Right ventricle myocardium inferior (tissue), 1 donor: ENCODE results near the gene NDUFV2. TPM values are rescaled to one million over a fixed set of nuclear protein-coding genes. Genes with fewer than 3 reads are reported as not detected.

Experiments used
- ATAC-seq: fragments of 200-7000 bp; cut with Tn5 transposase; one replicate; pipeline ENCODE4 v1.9.1; 2020; ENCODE audit warnings: mild to moderate bottlenecking, moderate library complexity
- DNase-seq: peaks from one replicate; pipeline ENCODE4 v3.0.0; 2021; ENCODE audit errors: missing footprints
- intact Hi-C: fragments of 100-400 bp; cut with DNase I; formaldehyde crosslinking; loops from one replicate; pipeline ENCODE4 v1.11.0; 2022
- long read RNA-seq: library from polyadenylated mRNA; unstranded; transcript quantifications from one replicate; pipeline ENCODE4 v2.0.0, GENCODE V29; 2021
- total RNA-seq: library from RNA; stranded (reverse); fragmentation: NEBNext Ultra II Directional; extraction: Animal tissue kit (Norgen Biotek cat#: 25700); gene quantifications from one replicate; pipeline ENCODE4 v1.2.1, GENCODE V29; 2021
- donor health status: DM: no; HTN: yes; CAD: no; lungs with severe emphysema.

NDUFV2 gene
- total RNA-seq, result 533 TPM
- long read RNA-seq, transcript NDUFV2-201 (8 exons, 930 nt), result major isoform, 257 of 266 reads
- long read RNA-seq, partial matches to known transcripts, result 4 of 266 reads
- long read RNA-seq, other reads (novel, unspliced or antisense), result 2 of 266 reads

GRCh38 chr18:9102508-9103375, at the start of gene NDUFV2:
NDUFV2 (plus strand) TSS chr18:9102699; CDS start chr18:9102744, 45 bp downstream.
- intact Hi-C loops, result loop anchor here (1.0 kb wide), 1 partner anchor 34 kb away; the partner anchor contains the start of gene ANKRD12
- peak; percentile 99 for DNase-seq
- ATAC-seq, result peak; percentile 99

GRCh38 chr18:9053814-9054213, 48.7 kb upstream of the NDUFV2 start:
- DNase-seq, result no peak
- ATAC-seq, result no peak
- intact Hi-C loops, result loop anchor here (10.0 kb wide), 1 partner anchor 349 kb away; the partner anchor contains the start of gene MTCL1

- intact Hi-C loops, result loop anchor here (10.0 kb wide), 1 partner anchor 350 kb away; the partner anchor contains the start of gene MTCL1
- DNase-seq (no peak), ATAC-seq (no peak)
Observed at GRCh38 chr18:9055185-9055584, 47.3 kb upstream of the NDUFV2 start.

GRCh38 chr18:9055626-9056025, 46.9 kb upstream of the NDUFV2 start:
- ATAC-seq, result no peak
- no peak for DNase-seq
- intact Hi-C loops, result loop anchor here (10.0 kb wide), 1 partner anchor 351 kb away; the partner anchor contains the start of gene MTCL1

- peak; percentile 26 for ATAC-seq
- DNase-seq, result no peak
- intact Hi-C loops, result loop anchor here (10.0 kb wide), 1 partner anchor 353 kb away; the partner anchor contains the start of gene MTCL1
Observed at GRCh38 chr18:9057646-9058045, 44.9 kb upstream of the NDUFV2 start.

GRCh38 chr18:9058406-9058805, 44.1 kb upstream of the NDUFV2 start:
- ATAC-seq (no peak), DNase-seq (no peak)
- intact Hi-C loops, result loop anchor here (10.0 kb wide), 1 partner anchor 354 kb away; the partner anchor contains the start of gene MTCL1

GRCh38 chr18:9062418-9062751, 40.1 kb upstream of the NDUFV2 start:
- DNase-seq (no peak), ATAC-seq (no peak)
- intact Hi-C loops, result no loop called here

GRCh38 chr18:9065864-9066263, 36.6 kb upstream of the NDUFV2 start:
- ATAC-seq, result no peak
- intact Hi-C loops, result no loop called here
- DNase-seq, result no peak

- intact Hi-C loops, result no loop called here
- no peak for ATAC-seq
- DNase-seq, result no peak
Observed at GRCh38 chr18:9066358-9066757, 36.1 kb upstream of the NDUFV2 start.

- DNase-seq (no peak), ATAC-seq (no peak)
- intact Hi-C loops, result no loop called here
Observed at GRCh38 chr18:9066817-9067306, 35.6 kb upstream of the NDUFV2 start.

- ATAC-seq, result no peak
- intact Hi-C loops, result no loop called here
- no peak for DNase-seq
Observed at GRCh38 chr18:9067823-9068222, 34.7 kb upstream of the NDUFV2 start.

- intact Hi-C loops, result no loop called here
- ATAC-seq (no peak), DNase-seq (no peak)
Observed at GRCh38 chr18:9068346-9068745, 34.2 kb upstream of the NDUFV2 start.

- DNase-seq (no peak), ATAC-seq (no peak)
- intact Hi-C loops, result no loop called here
Observed at GRCh38 chr18:9069601-9070000, 32.9 kb upstream of the NDUFV2 start.

GRCh38 chr18:9070212-9070611, 32.3 kb upstream of the NDUFV2 start:
- intact Hi-C loops, result loop anchor here (10.0 kb wide), 1 partner anchor 445 kb away; no protein-coding TSS in a partner anchor
- DNase-seq, result no peak
- no peak for ATAC-seq

- DNase-seq (no peak), ATAC-seq (no peak)
- intact Hi-C loops, result loop anchor here (5.0 to 10.0 kb wide), 2 partner anchors 252 to 435 kb away; partner anchors contain the start of gene TWSG1
Observed at GRCh38 chr18:9079818-9080528, 22.5 kb upstream of the NDUFV2 start.

GRCh38 chr18:9081940-9082339, 20.6 kb upstream of the NDUFV2 start:
- DNase-seq (no peak), ATAC-seq (no peak)
- intact Hi-C loops, result no loop called here

GRCh38 chr18:9082711-9083510, 19.6 kb upstream of the NDUFV2 start:
- intact Hi-C loops, result no loop called here
- DNase-seq (no peak), ATAC-seq (no peak)

- no peak for ATAC-seq
- DNase-seq, result no peak
- intact Hi-C loops, result no loop called here
Observed at GRCh38 chr18:9086015-9086414, 16.5 kb upstream of the NDUFV2 start.
